NCI-H1436 treated with DMSO at 0.1 percent for 48 hours (cell line): Measurements from ENCODE around the gene ANKFN1.

Experiments used
- DNase-seq: peaks from one replicate; lab custom pipeline; 2025; lab: John Stamatoyannopoulos, UW

The ANKFN1 gene

GRCh38 chr17:56447171-56447570, 293.9 kb downstream of the ANKFN1 start:
- DNase-seq = no peak

GRCh38 chr17:56448371-56448770, 295.1 kb downstream of the ANKFN1 start:
- no peak for DNase-seq

DNA sequence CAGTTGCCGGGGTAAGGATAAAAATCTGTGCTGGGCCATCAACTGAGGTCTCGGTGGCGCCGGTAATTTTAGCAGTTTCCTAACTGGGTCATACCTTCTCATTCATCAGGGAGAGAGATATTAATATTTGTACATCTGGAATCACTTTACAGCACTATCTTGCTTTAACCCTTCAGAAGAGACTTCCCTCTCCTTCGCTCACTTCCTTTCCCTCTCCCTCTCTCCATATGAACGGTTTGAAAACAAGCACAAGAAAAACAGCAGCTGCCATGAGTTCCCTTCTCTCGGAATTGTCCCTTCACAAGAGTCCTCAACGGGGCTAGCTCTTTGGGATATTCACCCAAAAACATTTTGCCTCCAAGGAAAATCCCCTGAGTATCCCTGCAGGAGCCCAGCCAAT, 295.9 kb downstream of the ANKFN1 start:
- DNase-seq = no peak

- no peak for DNase-seq
Observed at GRCh38 chr17:56451629-56452028, 298.4 kb downstream of the ANKFN1 start.

GRCh38 chr17:56452461-56452860, 299.2 kb downstream of the ANKFN1 start:
- no peak for DNase-seq

DNA sequence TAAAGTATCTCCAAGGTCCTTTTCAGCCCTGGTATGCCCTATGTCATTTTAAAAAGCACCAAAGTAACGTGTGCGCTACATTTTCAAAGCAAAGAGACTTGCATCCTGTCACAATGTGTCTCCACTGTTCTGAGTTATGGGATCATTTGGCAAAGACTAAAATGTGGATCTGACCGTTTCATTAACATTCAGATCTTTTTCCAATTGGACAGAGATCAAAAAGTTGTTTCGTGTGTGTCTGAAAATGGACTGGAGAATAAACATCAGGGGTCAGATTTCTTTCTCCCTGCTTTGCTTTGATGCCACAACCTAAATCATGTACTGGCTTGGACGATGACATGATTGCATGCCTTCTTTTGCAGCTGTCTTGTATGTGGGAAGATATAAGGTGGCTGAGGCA, 304.2 kb downstream of the ANKFN1 start:
- no peak for DNase-seq

DNA sequence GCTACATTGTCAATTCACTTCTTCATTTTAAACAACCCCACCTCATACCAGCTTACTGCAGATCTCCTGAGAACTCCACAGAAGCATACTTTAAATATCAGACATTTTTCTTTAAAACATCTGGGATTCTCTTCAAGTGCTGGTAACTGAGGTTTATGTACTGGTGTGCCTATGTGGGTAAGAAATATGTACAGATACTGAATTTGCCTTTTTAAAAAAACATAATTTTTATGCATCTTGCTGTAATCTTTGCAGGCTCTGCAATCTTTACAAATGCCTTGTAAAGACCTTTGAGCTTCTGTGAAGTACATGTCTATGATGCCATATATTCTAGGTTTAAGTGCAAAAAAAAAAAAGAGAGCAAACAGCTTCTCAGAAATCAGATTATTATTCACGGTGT, 312.6 kb downstream of the ANKFN1 start:
- DNase-seq = no peak

GRCh38 chr17:56468840-56469239, 315.6 kb downstream of the ANKFN1 start:
- DNase-seq = no peak

DNA sequence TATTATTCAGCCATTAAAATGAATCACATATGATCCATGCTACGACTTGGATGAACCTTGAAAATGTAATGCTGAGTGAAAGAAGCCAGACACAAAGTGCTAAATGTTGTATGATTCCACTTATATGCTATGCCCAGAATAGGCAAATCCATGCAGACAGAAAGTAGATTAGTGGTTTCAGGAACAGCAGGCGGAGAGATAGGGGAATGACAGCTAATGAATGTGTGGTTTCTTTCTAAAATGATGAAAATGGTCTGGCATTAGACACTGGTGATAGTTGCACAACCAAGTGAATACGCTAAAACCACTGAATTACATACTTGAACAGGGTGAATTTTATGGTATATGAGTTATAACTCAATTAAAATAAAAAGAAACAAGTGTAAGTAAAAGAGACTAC, 318.4 kb downstream of the ANKFN1 start:
- no peak for DNase-seq

- no peak for DNase-seq
Observed at GRCh38 chr17:56475116-56475515, 321.8 kb downstream of the ANKFN1 start.

- DNase-seq = no peak
Observed at GRCh38 chr17:56478836-56479447, 325.7 kb downstream of the ANKFN1 start.

- no peak for DNase-seq
Observed at GRCh38 chr17:56480501-56480900, 327.2 kb downstream of the ANKFN1 start.

- DNase-seq = no peak
Observed at GRCh38 chr17:56481659-56482058, 328.4 kb downstream of the ANKFN1 start.

GRCh38 chr17:56482229-56482628, 329.0 kb downstream of the ANKFN1 start:
- no peak for DNase-seq

DNA sequence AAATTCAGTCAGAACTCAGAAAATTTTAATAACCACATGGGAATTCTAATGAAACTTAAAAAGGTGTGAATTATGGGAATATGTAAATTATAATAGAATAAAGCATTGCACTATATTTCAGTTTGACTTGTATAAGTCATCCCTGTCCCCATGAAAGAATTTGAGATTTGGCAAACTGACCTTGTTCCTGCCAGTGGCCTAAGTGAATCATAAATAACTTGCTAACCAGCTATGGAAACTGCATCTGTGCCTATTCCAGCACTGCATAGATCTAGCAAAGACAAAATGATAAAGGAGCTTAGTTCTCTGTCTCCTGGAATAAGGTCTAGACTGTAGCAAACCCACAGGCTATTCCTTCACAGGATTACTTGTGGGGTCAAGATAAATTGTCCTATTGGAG, 333.5 kb downstream of the ANKFN1 start:
- no peak for DNase-seq

- DNase-seq = no peak
Observed at GRCh38 chr17:56488800-56489199, 335.5 kb downstream of the ANKFN1 start.

DNA sequence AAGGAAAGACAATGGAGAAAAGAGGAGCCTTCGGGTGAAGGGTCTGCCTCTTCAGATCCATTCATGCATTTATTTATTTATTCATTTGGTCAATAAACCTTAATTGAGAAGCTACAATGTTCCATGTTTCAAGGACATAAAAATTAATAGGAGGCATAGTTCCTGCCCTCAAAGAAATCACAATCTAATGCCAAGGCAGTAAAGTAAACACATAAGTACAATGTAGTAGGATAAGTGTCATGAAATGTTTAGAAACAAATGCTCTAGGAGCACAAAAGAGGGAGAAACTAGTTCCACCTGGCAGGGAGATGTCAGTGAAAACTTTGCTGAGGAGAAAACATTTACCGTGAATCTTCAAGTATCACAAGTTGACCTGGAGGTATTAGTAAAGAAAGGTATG, 336.7 kb downstream of the ANKFN1 start:
- no peak for DNase-seq

DNA sequence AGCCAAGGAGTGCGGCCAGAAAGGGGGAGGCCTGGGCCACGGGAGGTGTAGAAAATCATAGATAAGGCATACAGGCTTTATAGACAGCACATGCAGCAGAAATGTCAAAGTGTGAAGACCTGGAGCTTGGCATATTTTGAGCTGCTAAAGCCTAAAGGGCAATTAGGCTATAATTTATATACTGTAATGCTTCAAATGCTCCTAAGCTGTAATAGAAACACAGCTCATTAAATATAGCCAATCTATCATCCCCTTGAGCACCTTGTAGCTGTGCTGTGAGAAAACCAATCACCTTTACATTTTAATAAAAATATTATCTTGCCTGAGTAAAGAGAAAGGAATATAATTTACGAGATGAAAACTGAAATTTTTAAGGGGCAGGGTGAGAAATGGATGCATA, 342.3 kb downstream of the ANKFN1 start:
- DNase-seq = no peak

DNA sequence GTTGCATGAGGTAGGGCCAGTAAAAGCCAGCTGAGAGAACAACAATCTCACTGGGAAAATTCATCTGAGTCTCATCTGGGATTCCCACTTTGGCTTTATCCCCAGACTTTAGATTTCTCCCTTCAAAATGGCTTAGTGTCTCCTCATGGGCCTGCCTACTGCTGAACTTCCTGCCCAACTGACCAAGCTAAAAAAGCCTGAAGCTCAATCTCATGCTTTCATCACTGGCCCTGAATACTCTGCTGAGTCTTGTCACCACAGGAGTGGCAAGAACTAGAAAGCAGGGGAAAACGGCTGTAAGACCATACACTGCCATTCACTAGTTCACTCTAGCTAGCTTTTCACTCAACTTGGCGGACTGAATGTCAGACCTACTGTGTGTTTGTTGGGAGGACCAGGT, 343.9 kb downstream of the ANKFN1 start:
- no peak for DNase-seq

- no peak for DNase-seq
Observed at GRCh38 chr17:56499799-56500388, 346.6 kb downstream of the ANKFN1 start.

DNA sequence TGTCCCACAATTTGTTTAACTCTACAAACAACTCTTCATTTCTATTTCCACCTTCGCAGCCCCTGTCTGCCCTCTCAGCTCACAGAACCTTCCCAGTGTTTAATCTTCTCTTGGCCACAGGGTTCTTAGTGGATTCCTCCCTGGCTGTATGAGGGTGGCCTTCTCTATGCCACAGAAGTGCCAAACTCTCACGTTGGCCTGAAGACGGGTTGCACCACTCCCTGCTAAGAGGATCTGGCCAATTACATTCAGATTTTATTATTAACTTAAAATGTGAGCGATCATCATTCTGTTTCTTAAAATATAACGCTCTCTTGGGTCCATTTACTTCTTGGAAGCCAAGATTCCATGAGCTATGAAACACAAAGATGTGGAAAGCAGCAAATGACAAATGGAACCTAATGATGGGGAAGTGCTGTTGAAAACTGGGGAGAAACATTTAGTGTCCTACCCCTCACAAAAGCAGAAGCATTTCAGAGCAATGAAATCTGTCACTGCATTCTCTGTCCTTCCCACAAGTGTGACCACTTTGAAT, 348.9 kb downstream of the ANKFN1 start:
- no peak for DNase-seq

DNA sequence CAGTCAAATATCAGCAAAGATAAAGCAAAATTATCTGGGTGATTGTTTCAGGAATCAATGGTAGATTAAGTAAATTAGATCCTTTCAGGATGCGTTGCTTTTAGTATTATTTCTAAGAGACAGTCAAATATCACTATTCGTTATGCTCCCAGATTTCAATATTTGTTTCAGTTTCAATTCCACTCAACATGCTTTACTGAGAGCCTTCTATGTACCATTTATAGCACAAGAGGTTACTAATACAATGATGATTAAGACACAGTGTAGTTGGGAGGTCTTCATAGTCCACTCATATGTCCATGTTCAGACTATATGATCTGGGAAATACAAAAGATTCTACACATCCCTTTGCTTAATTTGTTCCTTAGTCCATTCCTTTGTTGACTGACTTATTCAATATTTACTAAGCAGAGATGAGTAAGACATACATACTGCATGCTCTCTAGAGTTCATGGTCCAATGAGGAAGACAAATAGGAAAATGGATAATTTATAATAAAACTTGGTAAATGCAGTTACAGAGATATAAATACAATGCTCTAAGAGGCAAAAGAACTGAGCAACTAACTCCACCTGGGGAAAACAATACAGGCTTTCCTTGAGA, 352.0 kb downstream of the ANKFN1 start:
- DNase-seq = no peak

DNA sequence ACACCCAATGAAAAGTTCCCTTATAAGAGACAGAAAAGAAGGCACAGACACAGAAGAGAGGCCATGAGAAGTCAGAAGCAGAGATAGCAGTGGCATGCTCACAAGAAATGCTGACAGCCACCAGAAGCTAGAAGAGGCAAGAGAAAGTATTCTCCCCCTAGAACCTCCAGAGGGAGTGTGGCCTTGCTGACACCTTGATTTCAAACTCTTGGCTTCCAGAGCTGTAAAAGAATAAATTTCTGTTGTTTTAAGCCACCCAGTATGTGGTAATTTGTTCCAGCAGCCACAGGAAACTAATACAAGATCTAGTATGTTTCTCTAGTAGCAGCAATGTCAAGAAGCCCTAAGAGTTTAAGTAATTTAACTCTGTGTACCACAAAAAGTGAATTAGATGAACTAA, 353.1 kb downstream of the ANKFN1 start:
- DNase-seq = no peak
